IMR-90 (cell line): ENCODE data around the gene GRIK5. TPM values are rescaled to one million over a fixed set of nuclear protein-coding genes. Genes with fewer than 3 reads are reported as not detected.
A peak's percentile ranks its signal among the peaks of the same experiment; 100 is the strongest.

ENCODE experiments used
- ATAC-seq: fragments of 200-7000 bp; cut with Tn5 transposase; 2 replicates; pipeline ENCODE4 v1.9.1; 2020; ENCODE audit warnings: low read depth, mild to moderate bottlenecking, moderate library complexity
- BruUV-seq: library from RNA; stranded (reverse); fragments of 400-500 nt; replicated peaks from 2 replicates; lab custom pipeline; 2021; lab: Mats Ljungman, UMichigan
- CTCF ChIA-PET: fragments of 300-600 bp; formaldehyde crosslinking; extraction: SDS; loops from one replicate; lab custom pipeline; 2021; ENCODE audit warnings: antibody characterized with exemption; lab: Yijun Ruan, JAX
- POLR2A ChIA-PET: fragments of 300-600 bp; sonication (Branson Sonifier 250); formaldehyde crosslinking; loops from one replicate; lab custom pipeline; 2022; ENCODE audit warnings: antibody characterized with exemption; ENCODE audit not compliant: unreplicated experiment; lab: Charles Lee
- DNase-seq: peaks from one replicate; pipeline ENCODE4 v3.0.0; 2013
- H2AFZ ChIP-seq: replicated peaks from 2 replicates; pipeline ENCODE3; 2013; ENCODE audit warnings: low read length, mild to moderate bottlenecking; ENCODE audit not compliant: poor library complexity
- H2AK5ac ChIP-seq: 2 replicates; pipeline ENCODE4 v1.6.1; 2013; ENCODE audit warnings: low read depth, low read length, inconsistent platforms
- H2AK9ac ChIP-seq: replicated peaks from 2 replicates; pipeline ENCODE3; 2013; ENCODE audit warnings: mild to moderate bottlenecking, low read depth, low read length, moderate library complexity; ENCODE audit not compliant: poor library complexity
- H2BK120ac ChIP-seq: 2 replicates; pipeline ENCODE4 v1.6.1; 2013; ENCODE audit warnings: low read depth, low read length, inconsistent platforms
- H2BK15ac ChIP-seq: 3 replicates; pipeline ENCODE4 v1.6.1; 2013; ENCODE audit warnings: low read depth, low read length, inconsistent platforms
- H2BK20ac ChIP-seq: 2 replicates; pipeline ENCODE4 v1.6.1; 2013; ENCODE audit warnings: low read depth, mild to moderate bottlenecking, inconsistent platforms, low read length, moderate library complexity
- H2BK5ac ChIP-seq: 2 replicates; pipeline ENCODE4 v1.6.1; 2013; ENCODE audit warnings: mild to moderate bottlenecking, low read depth, low read length, inconsistent platforms; ENCODE audit not compliant: poor library complexity, severe bottlenecking
- H3K14ac ChIP-seq: replicated peaks from 2 replicates; pipeline ENCODE4 v1.6.1; 2013; ENCODE audit warnings: low read depth, low read length, inconsistent platforms
- H3K18ac ChIP-seq: 2 replicates; pipeline ENCODE4 v1.6.1; 2013; ENCODE audit warnings: low read depth, low read length, control low read depth
- H3K23ac ChIP-seq: 2 replicates; pipeline ENCODE4 v1.6.1; 2013; ENCODE audit warnings: low read depth, low read length, inconsistent platforms
- H3K27ac ChIP-seq: 2 replicates; pipeline ENCODE4 v1.5.1; 2013; ENCODE audit warnings: mild to moderate bottlenecking, control low read depth, low read length; ENCODE audit not compliant: insufficient read depth
- H3K27me3 ChIP-seq: 2 replicates; pipeline ENCODE4 v1.6.1; 2013; ENCODE audit warnings: low read length; ENCODE audit not compliant: control insufficient read depth, insufficient read depth
- H3K36me3 ChIP-seq: 2 replicates; pipeline ENCODE4 v1.6.1; 2013; ENCODE audit warnings: low read length, mixed read lengths; ENCODE audit not compliant: control insufficient read depth, insufficient read depth
- H3K4ac ChIP-seq: 2 replicates; pipeline ENCODE4 v1.6.1; 2013; ENCODE audit warnings: low read depth, low read length, inconsistent platforms
- H3K4me1 ChIP-seq: 2 replicates; pipeline ENCODE4 v1.6.1; 2013; ENCODE audit warnings: low read length, mixed read lengths; ENCODE audit not compliant: control insufficient read depth, insufficient read depth
- H3K4me2 ChIP-seq: 2 replicates; pipeline ENCODE4 v1.6.1; 2013; ENCODE audit warnings: low read depth, mild to moderate bottlenecking, control low read depth, low read length, moderate library complexity
- H3K4me3 ChIP-seq: 2 replicates; pipeline ENCODE4 v1.5.1; 2013; ENCODE audit warnings: low read depth, mild to moderate bottlenecking, control low read depth, low read length, moderate library complexity; ENCODE audit not compliant: insufficient read depth
- H3K56ac ChIP-seq: 2 replicates; pipeline ENCODE4 v1.6.1; 2013; ENCODE audit warnings: low read length, inconsistent platforms; ENCODE audit not compliant: insufficient read depth; ENCODE audit errors: extremely low read depth
- H3K79me1 ChIP-seq, 2 experiments: 2 replicates each; pipeline ENCODE4 v1.6.1; 2013; ENCODE audit warnings: low read length in 2 of 2, inconsistent platforms in 1 of 2, low read depth in 1 of 2
- H3K9ac ChIP-seq: 2 replicates; pipeline ENCODE4 v1.6.1; 2013; ENCODE audit warnings: low read depth, low read length, control low read depth
- H3K9me1 ChIP-seq: 2 replicates; pipeline ENCODE4 v1.6.1; 2013; ENCODE audit warnings: low read length, inconsistent platforms; ENCODE audit not compliant: insufficient read depth
- H3K9me3 ChIP-seq: 2 replicates; pipeline ENCODE4 v1.6.1; 2013; ENCODE audit warnings: low read length; ENCODE audit not compliant: control insufficient read depth, insufficient read depth
- H4K20me1 ChIP-seq: 2 replicates; pipeline ENCODE4 v1.6.1; 2013; ENCODE audit warnings: low read length, inconsistent platforms; ENCODE audit not compliant: insufficient read depth
- H4K5ac ChIP-seq: 2 replicates; pipeline ENCODE4 v1.6.1; 2013; ENCODE audit warnings: mild to moderate bottlenecking, low read depth, low read length, control low read depth
- H4K8ac ChIP-seq, 2 experiments: 2 replicates each; pipeline ENCODE4 v1.6.1; 2013; ENCODE audit warnings: low read depth in 2 of 2, low read length in 2 of 2, control low read depth in 1 of 2, inconsistent platforms in 1 of 2
- H4K91ac ChIP-seq: 2 replicates; pipeline ENCODE4 v1.6.1; 2013; ENCODE audit warnings: low read depth, low read length, inconsistent platforms; ENCODE audit not compliant: insufficient read depth
- BHLHE40 ChIP-seq: fragments of 150-350 bp; IDR thresholded peaks from 2 replicates; pipeline ENCODE4 v1.6.1; 2016; ENCODE audit warnings: mild to moderate bottlenecking, low read depth, low read length
- CEBPB ChIP-seq: IDR thresholded peaks from 2 replicates; pipeline ENCODE4 v1.6.1; 2012; ENCODE audit warnings: low read depth, low read length, improper control_type of control experiment
- CTCF ChIP-seq: conservative IDR thresholded peaks from 2 replicates; pipeline ENCODE4 v1.5.1; 2012; ENCODE audit warnings: mild to moderate bottlenecking, low read depth, low read length, improper control_type of control experiment
- MAFK ChIP-seq: IDR thresholded peaks from 2 replicates; pipeline ENCODE4 v1.6.1; 2012; ENCODE audit warnings: low read depth, low read length, improper control_type of control experiment
- MAZ ChIP-seq: IDR thresholded peaks from 2 replicates; pipeline ENCODE4 v1.6.1; 2012; ENCODE audit warnings: low read depth, mild to moderate bottlenecking, low read length, improper control_type of control experiment, moderate library complexity, borderline replicate concordance
- MXI1 ChIP-seq: IDR thresholded peaks from 2 replicates; pipeline ENCODE4 v1.6.1; 2012; ENCODE audit warnings: low read depth, mild to moderate bottlenecking, low read length, moderate library complexity, borderline replicate concordance
- RAD21 ChIP-seq: IDR thresholded peaks from 2 replicates; pipeline ENCODE4 v1.6.1; 2012; ENCODE audit warnings: low read length, improper control_type of control experiment
- RFX5 ChIP-seq: IDR thresholded peaks from 2 replicates; pipeline ENCODE4 v1.8.0; 2012; ENCODE audit warnings: low read depth, mild to moderate bottlenecking, low read length, moderate library complexity
- USF2 ChIP-seq: fragments of 150-350 bp; IDR thresholded peaks from 2 replicates; pipeline ENCODE4 v1.6.1; 2017; ENCODE audit warnings: mild to moderate bottlenecking, antibody characterized with exemption, low read length, low read depth
- WGBS, 2 experiments: methylation state at CpG; one replicate each; pipeline versions ENCODE4 v1.1.5 to v1.1.7; 2013; ENCODE audit warnings: missing lambda C conversion rate in 2 of 2; ENCODE audit not compliant: insufficient read length in 1 of 2; ENCODE audit errors: extremely low coverage in 2 of 2; 5-methylcytosine and 5-hydroxymethylcytosine counted together
- dilution Hi-C: fragments of 300-500 bp; cut with HindIII; formaldehyde crosslinking; loops from one replicate; pipeline ENCODE4 v1.14.3; 2018; ENCODE audit warnings: low sequenced_read_pairs; ENCODE audit not compliant: unreplicated experiment
- in situ Hi-C: fragments of 300-500 bp; cut with MboI; formaldehyde crosslinking; loops from 3 replicates; pipeline ENCODE4 v1.14.3; 2019; ENCODE audit warnings: low sequenced_read_pairs, inconsistent platforms, mixed read lengths
- intact Hi-C: fragments of 100-400 bp; cut with micrococcal nuclease; formaldehyde crosslinking; loops from 2 replicates; pipeline ENCODE4 v1.10.0; 2022
- polyA plus RNA-seq, 3 experiments: library from polyadenylated mRNA; depleted of rRNA; stranded (reverse); fragments of >200 nt; gene quantifications; 2 replicates each; pipeline ENCODE4 v1.2.3, GENCODE V29; 2012; ENCODE audit warnings: low replicate concordance in 1 of 3
- total RNA-seq: library from RNA; depleted of rRNA; stranded (reverse); fragments of >200 nt; gene quantifications from 2 replicates; pipeline ENCODE4 v1.2.3, GENCODE V29; 2012

Gene GRIK5
- total and polyA plus RNA-seq, 2 of the 4 experiments (the other 2 are of a cell fraction), result 0.10 TPM; not detected in 1

GRCh38 chr19:42028304-42029216 lies 41.4 kb downstream of the GRIK5 start:
- no peak overlapping the region for H2AK5ac ChIP-seq
- no peak overlapping the region for H3K9ac ChIP-seq
- H4K91ac ChIP-seq, result no peak overlapping the region
- no peak overlapping the region for H2BK20ac ChIP-seq
- H3K27me3 ChIP-seq, result peaks cover 24% of the 10 kb centered on the region
- DNase-seq, result no peak
- no peaks in the 10 kb centered on the region for H4K20me1 ChIP-seq
- no peak overlapping the region for H3K4ac ChIP-seq
- H3K4me2 ChIP-seq, result no peak overlapping the region
- no peak overlapping the region for H2BK120ac ChIP-seq
- WGBS, 2 experiments, result 44% methylated on average over 2 of the region's 8 CpGs; no CpG with 5 or more reads in 1 of the 2 experiments
- no peak overlapping the region for H3K27ac ChIP-seq
- no peak overlapping the region for H4K8ac ChIP-seq
- no peak overlapping the region for H2AFZ ChIP-seq
- no peak overlapping the region for H3K23ac ChIP-seq
- peaks cover 11% of the 10 kb centered on the region; the same call in 1 of the 2 replicates for H3K4me1 ChIP-seq
- no peak overlapping the region for H2BK5ac ChIP-seq
- TF ChIP-seq CEBPB, result no peak
- no peak for TF ChIP-seq MAZ
- no peak for TF ChIP-seq USF2
- TF ChIP-seq CTCF, result peak; percentile 34; the same call in 1 of the 2 replicates
- no peak for TF ChIP-seq MAFK
- TF ChIP-seq RFX5, result no peak
- TF ChIP-seq RAD21, result no peak
- TF ChIP-seq MXI1, result no peak
- TF ChIP-seq BHLHE40, result no peak
- H3K79me1 ChIP-seq, result no peaks in the 10 kb centered on the region
- no peak overlapping the region for H2BK15ac ChIP-seq
- H4K5ac ChIP-seq, result no peak overlapping the region
- intact Hi-C loops (no loop called here), dilution Hi-C loops (no loop called here), in situ Hi-C loops (no loop called here)
- H3K36me3 ChIP-seq, result no peaks in the 10 kb centered on the region
- no peak overlapping the region for H3K56ac ChIP-seq
- H3K4me3 ChIP-seq, result no peak overlapping the region
- ChIA-PET POLR2A (no interaction called here), CTCF (interaction anchor here (0.5 kb wide), 1 partner anchor 15 kb away, joined by 3 read pairs; no protein-coding TSS in a partner anchor)
- no peak overlapping the region for H3K14ac ChIP-seq
- no peak for ATAC-seq
- no peak overlapping the region for H2AK9ac ChIP-seq
- no TSS peak for BruUV-seq
- no peaks in the 10 kb centered on the region for H3K9me1 ChIP-seq
- no peak overlapping the region for H3K18ac ChIP-seq
- no peaks in the 10 kb centered on the region for H3K9me3 ChIP-seq
